ENCODE measurements around the gene PFN1. TPM values are rescaled to one million over a fixed set of nuclear protein-coding genes. Genes with fewer than 3 reads are reported as not detected.

Gene PFN1
- total RNA-seq, 1 experiment from 2014 or later = 1,213 TPM

- TF ChIP-seq, protein P1, sequence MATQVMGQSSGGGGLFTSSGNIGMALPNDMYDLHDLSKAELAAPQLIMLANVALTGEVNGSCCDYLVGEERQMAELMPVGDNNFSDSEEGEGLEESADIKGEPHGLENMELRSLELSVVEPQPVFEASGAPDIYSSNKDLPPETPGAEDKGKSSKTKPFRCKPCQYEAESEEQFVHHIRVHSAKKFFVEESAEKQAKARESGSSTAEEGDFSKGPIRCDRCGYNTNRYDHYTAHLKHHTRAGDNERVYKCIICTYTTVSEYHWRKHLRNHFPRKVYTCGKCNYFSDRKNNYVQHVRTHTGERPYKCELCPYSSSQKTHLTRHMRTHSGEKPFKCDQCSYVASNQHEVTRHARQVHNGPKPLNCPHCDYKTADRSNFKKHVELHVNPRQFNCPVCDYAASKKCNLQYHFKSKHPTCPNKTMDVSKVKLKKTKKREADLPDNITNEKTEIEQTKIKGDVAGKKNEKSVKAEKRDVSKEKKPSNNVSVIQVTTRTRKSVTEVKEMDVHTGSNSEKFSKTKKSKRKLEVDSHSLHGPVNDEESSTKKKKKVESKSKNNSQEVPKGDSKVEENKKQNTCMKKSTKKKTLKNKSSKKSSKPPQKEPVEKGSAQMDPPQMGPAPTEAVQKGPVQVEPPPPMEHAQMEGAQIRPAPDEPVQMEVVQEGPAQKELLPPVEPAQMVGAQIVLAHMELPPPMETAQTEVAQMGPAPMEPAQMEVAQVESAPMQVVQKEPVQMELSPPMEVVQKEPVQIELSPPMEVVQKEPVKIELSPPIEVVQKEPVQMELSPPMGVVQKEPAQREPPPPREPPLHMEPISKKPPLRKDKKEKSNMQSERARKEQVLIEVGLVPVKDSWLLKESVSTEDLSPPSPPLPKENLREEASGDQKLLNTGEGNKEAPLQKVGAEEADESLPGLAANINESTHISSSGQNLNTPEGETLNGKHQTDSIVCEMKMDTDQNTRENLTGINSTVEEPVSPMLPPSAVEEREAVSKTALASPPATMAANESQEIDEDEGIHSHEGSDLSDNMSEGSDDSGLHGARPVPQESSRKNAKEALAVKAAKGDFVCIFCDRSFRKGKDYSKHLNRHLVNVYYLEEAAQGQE (IDR thresholded peaks at IDR 0.05; ENCODE audit: low read depth) = no peak
- TF ChIP-seq SRF (IDR thresholded peaks at IDR 0.05; ENCODE audit: low read depth) = no peak
- no peak for TF ChIP-seq ZFX (IDR thresholded peaks at IDR 0.05)
- no peak for TF ChIP-seq CEBPB (IDR thresholded peaks at IDR 0.05; ENCODE audit: low read depth)
- no peak for TF ChIP-seq ELF1 (IDR thresholded peaks at IDR 0.05; ENCODE audit: borderline replicate concordance, low read depth)
- no peak; the same call in 1 of the 2 replicates for TF ChIP-seq CBX3 (IDR thresholded peaks at IDR 0.05; ENCODE audit: low read depth)
- TF ChIP-seq, protein P2, sequence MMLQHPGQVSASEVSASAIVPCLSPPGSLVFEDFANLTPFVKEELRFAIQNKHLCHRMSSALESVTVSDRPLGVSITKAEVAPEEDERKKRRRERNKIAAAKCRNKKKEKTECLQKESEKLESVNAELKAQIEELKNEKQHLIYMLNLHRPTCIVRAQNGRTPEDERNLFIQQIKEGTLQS (IDR thresholded peaks at IDR 0.05) = no peak
- peak; percentile 78 for TF ChIP-seq SP1 (IDR thresholded peaks at IDR 0.05; ENCODE audit: low read depth)
- peak; percentile 96 for TF ChIP-seq JUND (IDR thresholded peaks at IDR 0.05)
- TF ChIP-seq ZNF274 (IDR thresholded peaks at IDR 0.05; ENCODE audit: low read depth, low read length) = no peak
- TF ChIP-seq TCF7L2 (IDR thresholded peaks at IDR 0.05; ENCODE audit: borderline replicate concordance, extremely low read depth, insufficient read depth, insufficient read length) = peak; percentile 8
- no peak for TF ChIP-seq RAD21 (IDR thresholded peaks at IDR 0.05; ENCODE audit: low read depth)
- TF ChIP-seq POLR2AphosphoS5 (IDR thresholded peaks at IDR 0.05; ENCODE audit: low read depth, low read length) = peak; percentile 63; the same call in 1 of the 2 replicates
- no peak for TF ChIP-seq EZH2 (IDR thresholded peaks at IDR 0.05)
- TF ChIP-seq FOSL1 (IDR thresholded peaks at IDR 0.05; ENCODE audit: low read depth) = peak; percentile 94
- TF ChIP-seq, protein P3, sequence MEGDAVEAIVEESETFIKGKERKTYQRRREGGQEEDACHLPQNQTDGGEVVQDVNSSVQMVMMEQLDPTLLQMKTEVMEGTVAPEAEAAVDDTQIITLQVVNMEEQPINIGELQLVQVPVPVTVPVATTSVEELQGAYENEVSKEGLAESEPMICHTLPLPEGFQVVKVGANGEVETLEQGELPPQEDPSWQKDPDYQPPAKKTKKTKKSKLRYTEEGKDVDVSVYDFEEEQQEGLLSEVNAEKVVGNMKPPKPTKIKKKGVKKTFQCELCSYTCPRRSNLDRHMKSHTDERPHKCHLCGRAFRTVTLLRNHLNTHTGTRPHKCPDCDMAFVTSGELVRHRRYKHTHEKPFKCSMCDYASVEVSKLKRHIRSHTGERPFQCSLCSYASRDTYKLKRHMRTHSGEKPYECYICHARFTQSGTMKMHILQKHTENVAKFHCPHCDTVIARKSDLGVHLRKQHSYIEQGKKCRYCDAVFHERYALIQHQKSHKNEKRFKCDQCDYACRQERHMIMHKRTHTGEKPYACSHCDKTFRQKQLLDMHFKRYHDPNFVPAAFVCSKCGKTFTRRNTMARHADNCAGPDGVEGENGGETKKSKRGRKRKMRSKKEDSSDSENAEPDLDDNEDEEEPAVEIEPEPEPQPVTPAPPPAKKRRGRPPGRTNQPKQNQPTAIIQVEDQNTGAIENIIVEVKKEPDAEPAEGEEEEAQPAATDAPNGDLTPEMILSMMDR (IDR thresholded peaks at IDR 0.05 in 2 of 3, conservative IDR thresholded peaks at IDR 0.05 in 1 of 3; ENCODE audit: borderline replicate concordance in 1 of 3, insufficient read depth in 1 of 3, low read depth in 2 of 3, low read length in 2 of 3) = no peak
- TF ChIP-seq EZH2phosphoT487 (IDR thresholded peaks at IDR 0.05; ENCODE audit: borderline replicate concordance) = no peak
Observed at GRCh38 chr17:4945176-4945943, 3.0 kb downstream of the PFN1 start (continued).

Data from HCT116 (cell line).